Liver (tissue), 9 donors: ENCODE results near the gene ZG16B. TPM values are rescaled to one million over a fixed set of nuclear protein-coding genes. Genes with fewer than 3 reads are reported as not detected.
A peak's percentile ranks its signal among the peaks of the same experiment; 100 is the strongest.

Experiments
- DNase-seq: peaks from one replicate; pipeline ENCODE4 v3.0.0-alpha.2; 2017; ENCODE audit warnings: low spot score
- H3K27ac ChIP-seq, 2 donors: one replicate each; pipeline ENCODE4 v1.7.0; 2013; ENCODE audit warnings: inconsistent platforms in 2 of 2, low read length in 2 of 2, control low read depth in 1 of 2, low read depth in 1 of 2, mild to moderate bottlenecking in 1 of 2
- H3K27me3 ChIP-seq, 4 donors: one replicate each; pipeline versions ENCODE4 v1.6.1 to v1.7.0; 2013; ENCODE audit warnings: low read length in 3 of 4, inconsistent platforms in 1 of 4, mild to moderate bottlenecking in 1 of 4, moderate library complexity in 1 of 4; ENCODE audit not compliant: control insufficient read depth in 4 of 4, insufficient read depth in 4 of 4
- H3K36me3 ChIP-seq, 4 donors: one replicate each; pipeline versions ENCODE4 v1.6.1 to v1.7.0; 2013; ENCODE audit warnings: low read length in 3 of 4, mild to moderate bottlenecking in 3 of 4, low read depth in 1 of 4, moderate library complexity in 1 of 4; ENCODE audit not compliant: control insufficient read depth in 4 of 4, insufficient read depth in 3 of 4
- H3K4me1 ChIP-seq, 4 donors: one replicate each; pipeline versions ENCODE4 v1.6.1 to v1.7.0; 2013; ENCODE audit warnings: low read length in 3 of 4, mild to moderate bottlenecking in 3 of 4, moderate library complexity in 1 of 4; ENCODE audit not compliant: control insufficient read depth in 4 of 4, insufficient read depth in 4 of 4
- H3K4me3 ChIP-seq, 3 donors: one replicate each; pipeline versions ENCODE4 v1.6.1 to v1.7.0; 2013; ENCODE audit warnings: low read length in 3 of 3, control low read depth in 1 of 3, low read depth in 1 of 3, mild to moderate bottlenecking in 1 of 3
- H3K9ac ChIP-seq, 2 donors: one replicate each; pipeline ENCODE4 v1.7.0; 2013; ENCODE audit warnings: low read length in 2 of 2, mild to moderate bottlenecking in 2 of 2, moderate library complexity in 2 of 2, control low read depth in 1 of 2, low read depth in 1 of 2
- H3K9me3 ChIP-seq, 4 donors: one replicate each; pipeline versions ENCODE4 v1.6.1 to v1.7.0; 2013; ENCODE audit warnings: low read length in 3 of 4; ENCODE audit not compliant: control insufficient read depth in 4 of 4
- EGR1 ChIP-seq, 2 donors: IDR thresholded peaks; 2 replicates each; pipeline ENCODE4 v1.6.1; 2016 to 2018; ENCODE audit warnings: antibody characterized with exemption in 2 of 2, low read depth in 2 of 2
- FOXA1 ChIP-seq: IDR thresholded peaks from 2 replicates; pipeline ENCODE4 v1.6.1; 2016; ENCODE audit warnings: antibody characterized with exemption
- FOXA2 ChIP-seq: IDR thresholded peaks from 2 replicates; pipeline ENCODE4 v1.6.1; 2016; ENCODE audit warnings: antibody characterized with exemption
- GABPA ChIP-seq, 2 donors: IDR thresholded peaks in 1 of 2; conservative IDR thresholded peaks in 1 of 2; 2 replicates each; pipeline ENCODE4 v1.6.1; 2016; ENCODE audit warnings: antibody characterized with exemption in 2 of 2, mild to moderate bottlenecking in 1 of 2, moderate library complexity in 1 of 2
- HNF4A ChIP-seq, 2 donors: conservative IDR thresholded peaks; 2 replicates each; pipeline ENCODE4 v1.6.1; 2016; ENCODE audit warnings: antibody characterized with exemption in 2 of 2, mild to moderate bottlenecking in 2 of 2
- HNF4G ChIP-seq: IDR thresholded peaks from 2 replicates; pipeline ENCODE4 v1.6.1; 2016; ENCODE audit warnings: antibody characterized with exemption
- JUND ChIP-seq, 2 donors: IDR thresholded peaks; 2 replicates each; pipeline ENCODE4 v1.6.1; 2016; ENCODE audit warnings: antibody characterized with exemption in 2 of 2
- MAX ChIP-seq: IDR thresholded peaks from 2 replicates; pipeline ENCODE4 v1.6.1; 2016; ENCODE audit warnings: antibody characterized with exemption
- NR2F2 ChIP-seq: IDR thresholded peaks from 2 replicates; pipeline ENCODE4 v1.6.1; 2016; ENCODE audit warnings: antibody characterized with exemption
- RAD21 ChIP-seq, 2 donors: IDR thresholded peaks; 2 replicates each; pipeline ENCODE4 v1.6.1; 2016; ENCODE audit warnings: antibody characterized with exemption in 2 of 2, mild to moderate bottlenecking in 2 of 2
- RXRA ChIP-seq, 2 donors: IDR thresholded peaks; 2 replicates each; pipeline ENCODE4 v1.6.1; 2017 to 2018; ENCODE audit warnings: antibody characterized with exemption in 2 of 2, mild to moderate bottlenecking in 1 of 2
- SP1 ChIP-seq: IDR thresholded peaks from 2 replicates; pipeline ENCODE4 v1.6.1; 2018; ENCODE audit warnings: antibody characterized with exemption, mild to moderate bottlenecking
- TAF1 ChIP-seq: conservative IDR thresholded peaks from 2 replicates; pipeline ENCODE4 v1.6.1; 2016; ENCODE audit warnings: antibody characterized with exemption, mild to moderate bottlenecking
- WGBS: extraction: QIAGEN DNeasy Blood & Tissue Kit; methylation state at CpG from one replicate; pipeline ENCODE4 v1.1.7; 2013; 5-methylcytosine and 5-hydroxymethylcytosine counted together
- polyA plus RNA-seq, 2 donors: library from polyadenylated mRNA; stranded (reverse) in 1 of 2; unstranded in 1 of 2; fragments of 200-250 nt in 1 of 2; fragments of >200 nt in 1 of 2; fragmentation: Nextera tagmentation in 1 of 2; extraction: Ambion mirVana in 1 of 2; gene quantifications; one replicate each; pipeline versions ENCODE4 v1.2.1 to v1.2.3, GENCODE V29; 2013 to 2015
- total RNA-seq, 2 donors: library from RNA; depleted of rRNA; stranded (reverse); fragments of >200 nt; gene quantifications; one replicate each; pipeline ENCODE4 v1.2.3, GENCODE V29; 2014
- TF ChIP-seq, protein P1 (sequence below): fragments of 150-350 bp; IDR thresholded peaks from 2 replicates; pipeline ENCODE4 v1.5.1; 2017; ENCODE audit warnings: improper control_type of control experiment, low read depth, low read length; ENCODE audit not compliant: missing input control
- TF ChIP-seq, protein P2 (sequence below): IDR thresholded peaks from 2 replicates; pipeline ENCODE4 v1.6.1; 2016; ENCODE audit warnings: antibody characterized with exemption
- TF ChIP-seq, protein P3 (sequence below): IDR thresholded peaks from 2 replicates; pipeline ENCODE4 v1.6.1; 2016; ENCODE audit warnings: antibody characterized with exemption, mild to moderate bottlenecking
- donor health status: healthy.
- donor health status: healthy.
- donor health status: healthy.
- donor health status: healthy.
- donor health status: healthy.

ZG16B gene
- total and polyA plus RNA-seq, 4 donors, result 0.24 to 0.79 (median 0.43) TPM

- H3K27ac ChIP-seq, result peak within 1 kb of the TSS in 1 of 2 donors; percentile 22
- peaks cover 0 to 15% (median under 1%) of the 10 kb centered on the region in 4 donors for H3K9me3 ChIP-seq
- H3K4me1 ChIP-seq, result peaks cover 0 to 5% (median under 1%) of the 10 kb centered on the region in 4 donors
- DNase-seq, result no peak
- no peaks in the 10 kb centered on the region for H3K36me3 ChIP-seq
- H3K27me3 ChIP-seq, result peaks cover 0 to 2% (median 0%) of the 10 kb centered on the region in 4 donors
- TF ChIP-seq FOXA1 (no peak), MAX (no peak)
- H3K9ac ChIP-seq, result no peak within 1 kb of the TSS
- no peak within 1 kb of the TSS for H3K4me3 ChIP-seq
- 9% methylated on average over 42 of the region's 42 CpGs for WGBS
Observed at GRCh38 chr16:2857451-2858244, 27.5 kb downstream of the ZG16B start, which contains the start of gene PRSS22. TSS of gene PRSS22 (minus strand) at chr16:2858170. CDS start at chr16:2858104, 66 bp downstream.

GRCh38 chr16:2858245-2859025 lies 28.3 kb downstream of the ZG16B start:
- Histone ChIP-seq H3K36me3 (no peaks in the 10 kb centered on the region), H3K4me1 (peaks cover 0 to 5% (median under 1%) of the 10 kb centered on the region in 4 donors), H3K9ac (no peak overlapping the region), H3K27me3 (peaks cover 0 to 2% (median 0%) of the 10 kb centered on the region in 4 donors), H3K4me3 (no peak overlapping the region), H3K9me3 (peaks cover 0 to 12% (median under 1%) of the 10 kb centered on the region in 4 donors), H3K27ac (peak overlapping the region in 1 of 2 donors; percentile 22)
- TF ChIP-seq NR2F2 (no peak), FOXA1 (no peak), GABPA (IDR thresholded peaks at IDR 0.05 in 1 of 2, conservative IDR thresholded peaks at IDR 0.05 in 1 of 2) (no peak), JUND (IDR thresholded peaks at IDR 0.05) (no peak), EGR1 (IDR thresholded peaks at IDR 0.05; ENCODE audit: low read depth in 2 of 2) (no peak), HNF4G (no peak), TAF1 (no peak), SP1 (no peak), HNF4A (conservative IDR thresholded peaks at IDR 0.05) (no peak), RAD21 (IDR thresholded peaks at IDR 0.05) (no peak), RXRA (IDR thresholded peaks at IDR 0.05) (no peak), MAX (no peak), FOXA2 (no peak)
- TF ChIP-seq, protein P1, sequence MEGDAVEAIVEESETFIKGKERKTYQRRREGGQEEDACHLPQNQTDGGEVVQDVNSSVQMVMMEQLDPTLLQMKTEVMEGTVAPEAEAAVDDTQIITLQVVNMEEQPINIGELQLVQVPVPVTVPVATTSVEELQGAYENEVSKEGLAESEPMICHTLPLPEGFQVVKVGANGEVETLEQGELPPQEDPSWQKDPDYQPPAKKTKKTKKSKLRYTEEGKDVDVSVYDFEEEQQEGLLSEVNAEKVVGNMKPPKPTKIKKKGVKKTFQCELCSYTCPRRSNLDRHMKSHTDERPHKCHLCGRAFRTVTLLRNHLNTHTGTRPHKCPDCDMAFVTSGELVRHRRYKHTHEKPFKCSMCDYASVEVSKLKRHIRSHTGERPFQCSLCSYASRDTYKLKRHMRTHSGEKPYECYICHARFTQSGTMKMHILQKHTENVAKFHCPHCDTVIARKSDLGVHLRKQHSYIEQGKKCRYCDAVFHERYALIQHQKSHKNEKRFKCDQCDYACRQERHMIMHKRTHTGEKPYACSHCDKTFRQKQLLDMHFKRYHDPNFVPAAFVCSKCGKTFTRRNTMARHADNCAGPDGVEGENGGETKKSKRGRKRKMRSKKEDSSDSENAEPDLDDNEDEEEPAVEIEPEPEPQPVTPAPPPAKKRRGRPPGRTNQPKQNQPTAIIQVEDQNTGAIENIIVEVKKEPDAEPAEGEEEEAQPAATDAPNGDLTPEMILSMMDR, result no peak
- TF ChIP-seq, protein P2, sequence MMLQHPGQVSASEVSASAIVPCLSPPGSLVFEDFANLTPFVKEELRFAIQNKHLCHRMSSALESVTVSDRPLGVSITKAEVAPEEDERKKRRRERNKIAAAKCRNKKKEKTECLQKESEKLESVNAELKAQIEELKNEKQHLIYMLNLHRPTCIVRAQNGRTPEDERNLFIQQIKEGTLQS, result no peak
- TF ChIP-seq, protein P3, sequence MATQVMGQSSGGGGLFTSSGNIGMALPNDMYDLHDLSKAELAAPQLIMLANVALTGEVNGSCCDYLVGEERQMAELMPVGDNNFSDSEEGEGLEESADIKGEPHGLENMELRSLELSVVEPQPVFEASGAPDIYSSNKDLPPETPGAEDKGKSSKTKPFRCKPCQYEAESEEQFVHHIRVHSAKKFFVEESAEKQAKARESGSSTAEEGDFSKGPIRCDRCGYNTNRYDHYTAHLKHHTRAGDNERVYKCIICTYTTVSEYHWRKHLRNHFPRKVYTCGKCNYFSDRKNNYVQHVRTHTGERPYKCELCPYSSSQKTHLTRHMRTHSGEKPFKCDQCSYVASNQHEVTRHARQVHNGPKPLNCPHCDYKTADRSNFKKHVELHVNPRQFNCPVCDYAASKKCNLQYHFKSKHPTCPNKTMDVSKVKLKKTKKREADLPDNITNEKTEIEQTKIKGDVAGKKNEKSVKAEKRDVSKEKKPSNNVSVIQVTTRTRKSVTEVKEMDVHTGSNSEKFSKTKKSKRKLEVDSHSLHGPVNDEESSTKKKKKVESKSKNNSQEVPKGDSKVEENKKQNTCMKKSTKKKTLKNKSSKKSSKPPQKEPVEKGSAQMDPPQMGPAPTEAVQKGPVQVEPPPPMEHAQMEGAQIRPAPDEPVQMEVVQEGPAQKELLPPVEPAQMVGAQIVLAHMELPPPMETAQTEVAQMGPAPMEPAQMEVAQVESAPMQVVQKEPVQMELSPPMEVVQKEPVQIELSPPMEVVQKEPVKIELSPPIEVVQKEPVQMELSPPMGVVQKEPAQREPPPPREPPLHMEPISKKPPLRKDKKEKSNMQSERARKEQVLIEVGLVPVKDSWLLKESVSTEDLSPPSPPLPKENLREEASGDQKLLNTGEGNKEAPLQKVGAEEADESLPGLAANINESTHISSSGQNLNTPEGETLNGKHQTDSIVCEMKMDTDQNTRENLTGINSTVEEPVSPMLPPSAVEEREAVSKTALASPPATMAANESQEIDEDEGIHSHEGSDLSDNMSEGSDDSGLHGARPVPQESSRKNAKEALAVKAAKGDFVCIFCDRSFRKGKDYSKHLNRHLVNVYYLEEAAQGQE, result no peak
- whole genome bisulfite sequencing, result 16% methylated on average over 23 of the region's 23 CpGs
- DNase-seq, result no peak
